Fibroblast of skin of abdomen (primary cell): ENCODE results near the gene PDE7B.

Source experiments
- DNase-seq: peaks from one replicate; pipeline ENCODE4 v3.0.0-alpha.2; 2013

The PDE7B gene

GRCh38 chr6:135937106-135937505, 85.6 kb downstream of the PDE7B start:
- no peak for DNase-seq

DNA sequence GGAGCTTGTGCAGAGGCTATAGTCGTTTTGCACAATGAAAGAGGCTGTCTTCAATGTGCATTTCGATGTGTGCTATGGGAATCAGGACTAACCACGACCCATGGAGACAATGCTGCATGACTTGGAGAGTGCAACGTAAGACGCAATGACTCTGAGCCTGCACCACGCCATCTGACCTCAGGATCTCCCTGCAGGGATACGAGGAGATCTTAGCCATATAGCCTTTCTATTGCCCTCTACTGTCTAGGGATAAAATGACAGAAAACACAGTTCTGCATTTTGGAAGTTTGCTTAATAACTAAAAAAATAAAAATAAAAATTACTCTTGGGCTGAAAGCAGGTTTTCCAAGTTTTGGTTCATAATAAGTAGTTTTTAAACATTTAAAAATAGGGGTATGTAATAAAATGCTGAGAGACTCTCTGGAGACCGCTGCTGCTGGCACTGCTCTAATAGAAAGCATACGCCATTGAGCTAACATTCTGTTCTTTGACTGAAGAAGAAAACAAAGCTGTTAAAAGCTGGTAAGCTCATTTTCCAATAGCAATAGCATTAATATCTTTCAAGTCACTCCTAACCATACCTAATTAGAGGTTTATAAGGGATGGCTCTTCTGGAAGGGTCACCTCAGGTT, 87.2 kb downstream of the PDE7B start:
- DNase-seq, result peak; percentile 77

GRCh38 chr6:135939208-135939591, 87.7 kb downstream of the PDE7B start:
- DNase-seq, result peak; percentile 71

DNA sequence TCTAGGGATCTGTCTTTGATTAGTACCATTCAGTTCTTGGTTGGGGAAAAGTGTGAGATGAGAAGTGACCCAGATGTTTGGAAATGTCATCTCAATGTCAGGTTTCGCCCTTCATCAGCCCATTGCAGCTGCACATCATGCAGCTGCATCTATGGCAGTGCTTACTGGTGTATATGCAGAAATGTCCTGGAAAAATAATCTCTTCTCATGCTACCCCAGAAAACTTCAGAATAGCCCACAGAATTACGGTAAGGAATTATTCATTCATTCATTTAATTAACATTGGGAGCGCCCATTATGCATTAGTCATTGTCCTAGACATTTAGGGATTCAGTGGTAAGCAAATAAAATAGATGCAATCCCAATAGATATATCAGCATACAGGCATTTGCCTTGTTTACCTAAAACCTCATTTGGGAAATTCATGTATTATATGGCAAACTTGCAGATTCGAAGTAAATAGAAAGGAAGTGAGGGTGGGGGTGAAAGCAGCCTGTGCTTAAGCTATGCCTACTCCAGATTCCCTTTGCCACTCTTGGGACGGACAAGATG, 89.2 kb downstream of the PDE7B start:
- no peak for DNase-seq

GRCh38 chr6:135941275-135942025, 89.9 kb downstream of the PDE7B start:
- peak; percentile 73 for DNase-seq

DNA sequence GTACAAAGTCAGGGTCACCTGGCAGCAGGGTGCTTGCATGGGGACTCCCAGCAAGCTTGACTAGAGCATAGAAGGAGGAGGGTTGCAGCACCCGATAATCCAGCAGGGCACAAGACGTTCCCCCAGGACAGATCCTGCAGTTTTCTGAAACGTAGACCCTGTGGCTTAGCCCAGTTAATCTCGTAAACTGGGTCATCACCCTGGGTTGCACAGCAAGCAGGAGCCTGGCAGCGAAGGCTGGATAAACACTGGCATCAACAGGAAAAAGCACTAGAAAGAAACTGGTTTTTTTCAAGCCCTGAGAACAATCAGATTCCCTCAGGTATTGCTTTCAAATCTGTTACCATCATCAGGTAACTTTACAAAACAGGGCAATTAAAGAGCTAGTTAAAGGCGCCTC, 92.6 kb downstream of the PDE7B start:
- no peak for DNase-seq

DNA sequence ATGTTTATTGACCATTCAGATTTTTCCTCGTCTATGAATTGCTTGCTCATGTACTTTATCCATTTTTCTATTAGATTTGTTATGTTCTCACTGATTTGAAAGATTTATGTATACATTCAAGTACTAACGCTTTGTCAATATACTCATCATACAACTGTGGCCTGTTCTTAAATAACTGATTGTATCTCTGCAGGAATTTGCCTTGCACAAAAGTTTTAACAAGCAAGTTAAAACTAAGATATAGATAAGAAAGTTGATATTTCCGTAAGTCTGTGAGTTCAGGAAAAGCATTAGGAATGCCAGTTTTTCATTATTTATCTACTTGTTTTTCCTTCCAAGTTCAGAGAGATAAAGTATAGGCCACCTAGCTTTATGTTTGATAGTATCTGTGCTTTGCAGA, 95.2 kb downstream of the PDE7B start:
- no peak for DNase-seq

- no peak for DNase-seq
Observed at GRCh38 chr6:135950669-135951068, 99.2 kb downstream of the PDE7B start.

DNA sequence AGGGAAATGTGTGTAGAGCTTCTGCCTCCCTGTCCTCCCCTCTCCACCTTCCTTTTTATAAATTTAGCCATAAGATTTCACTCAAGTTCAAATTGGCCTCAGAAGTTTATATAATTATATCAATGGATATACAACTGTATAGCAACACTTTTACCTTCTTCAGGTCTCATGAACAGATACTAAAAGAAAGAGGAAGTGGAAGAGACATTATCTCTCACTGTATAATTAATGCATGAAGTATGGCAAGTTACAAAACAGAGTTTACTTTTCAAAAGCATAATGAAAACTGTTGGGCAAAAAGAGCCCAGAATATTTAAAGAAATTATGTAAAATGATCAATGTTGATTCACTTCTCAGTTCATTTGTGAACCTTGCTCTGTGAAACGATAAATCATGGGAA, 99.7 kb downstream of the PDE7B start:
- DNase-seq, result no peak

DNA sequence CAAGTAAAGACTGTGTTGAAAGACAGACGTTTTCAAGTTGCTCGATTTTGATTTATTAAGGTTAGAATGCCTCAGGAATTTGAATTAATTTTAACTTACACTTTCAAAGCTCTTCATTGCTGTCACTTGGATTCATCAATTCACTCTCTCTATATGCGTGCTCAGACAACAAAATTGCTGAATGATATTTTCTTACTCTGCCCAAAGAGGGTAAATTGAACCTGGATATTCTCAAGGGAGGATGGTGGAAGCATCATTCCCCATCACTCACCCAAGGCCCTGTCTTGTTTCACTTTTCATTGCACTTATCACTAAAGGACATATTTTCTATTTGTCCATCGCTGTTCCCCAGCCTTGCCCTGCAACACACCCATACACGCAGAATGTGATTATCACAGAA, 102.3 kb downstream of the PDE7B start:
- DNase-seq, result no peak

GRCh38 chr6:135955099-135955498, 103.6 kb downstream of the PDE7B start:
- no peak for DNase-seq

GRCh38 chr6:135962731-135963130, 111.2 kb downstream of the PDE7B start:
- peak; percentile 64 for DNase-seq

DNA sequence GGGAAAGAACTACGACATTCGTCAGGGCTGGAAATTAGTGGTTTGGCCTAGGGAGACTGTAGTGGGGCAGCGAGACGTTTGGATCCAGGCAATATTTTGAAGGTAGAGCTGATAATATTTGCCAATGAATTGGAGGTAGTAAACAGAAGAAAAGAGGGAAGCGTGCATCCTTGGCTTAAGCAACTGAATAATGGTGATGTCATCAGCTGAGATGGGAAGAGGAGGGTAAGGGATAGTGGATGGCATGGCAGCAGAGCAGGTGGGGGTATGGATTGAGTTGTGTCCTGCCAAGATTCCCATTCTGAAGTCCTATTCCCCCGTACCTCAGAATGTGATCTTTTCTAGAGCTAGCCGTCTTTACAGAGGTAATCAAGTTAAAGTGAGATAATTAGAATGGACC, 119.2 kb downstream of the PDE7B start:
- no peak for DNase-seq

GRCh38 chr6:135971351-135971750, 119.8 kb downstream of the PDE7B start:
- no peak for DNase-seq

DNA sequence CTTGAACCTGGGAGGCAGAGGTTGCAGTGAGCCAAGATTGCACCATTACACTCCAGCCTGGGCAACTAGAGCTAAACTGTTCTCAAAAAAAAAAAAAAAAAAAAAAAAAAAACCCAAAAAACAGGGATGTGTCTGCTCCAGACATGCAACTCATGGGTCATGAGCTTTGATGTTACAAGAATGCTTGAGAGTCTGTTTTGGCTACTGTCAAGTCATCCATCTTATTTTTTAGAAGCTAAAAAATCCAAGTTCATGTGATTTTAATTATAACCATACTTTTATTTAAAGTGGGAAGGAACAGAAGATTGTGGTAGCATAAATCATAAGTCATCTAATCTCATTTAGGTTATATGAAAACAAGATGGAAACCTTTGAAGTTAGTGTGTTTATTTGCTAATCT, 120.6 kb downstream of the PDE7B start:
- DNase-seq, result peak; percentile 83

DNA sequence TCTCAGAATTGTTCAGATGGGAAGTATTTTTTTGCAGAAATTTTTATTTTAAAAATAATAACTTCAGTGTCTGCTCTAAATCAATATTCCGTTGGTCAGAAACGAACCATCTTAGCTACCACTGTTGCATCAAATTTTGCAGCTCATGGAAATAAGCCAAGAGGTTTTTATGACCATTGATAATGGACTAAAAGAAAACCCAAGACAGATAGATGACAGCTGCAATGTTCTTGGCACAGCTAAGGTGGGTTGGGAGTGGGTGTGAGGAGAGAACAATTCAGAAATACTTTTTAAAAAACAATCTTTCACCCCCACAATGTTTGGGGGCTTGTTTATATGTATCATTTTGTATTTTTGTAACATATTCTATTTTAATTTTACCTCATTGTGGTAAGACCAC, 121.1 kb downstream of the PDE7B start:
- no peak for DNase-seq

- no peak for DNase-seq
Observed at GRCh38 chr6:135974426-135974825, 122.9 kb downstream of the PDE7B start.

DNA sequence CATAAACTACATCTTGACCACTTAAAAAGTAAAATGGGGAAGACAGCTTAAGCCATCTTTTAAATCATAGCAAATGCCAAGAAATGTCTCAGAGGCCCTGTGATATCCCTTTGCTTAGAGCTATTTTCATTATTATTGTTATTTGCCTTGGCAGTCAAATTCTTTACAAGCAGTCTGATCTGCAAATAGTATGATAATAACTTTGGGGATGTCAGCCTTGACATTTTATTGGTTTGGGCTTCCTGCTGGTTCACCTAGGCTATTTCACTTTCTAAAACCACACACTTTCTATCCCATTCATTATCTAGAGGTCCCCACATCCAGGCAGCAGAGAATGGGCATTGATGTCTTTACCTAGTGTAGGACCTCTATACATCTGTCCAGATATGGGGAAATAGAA, 125.1 kb downstream of the PDE7B start:
- DNase-seq, result no peak

- DNase-seq, result no peak
Observed at GRCh38 chr6:135983093-135983492, 131.6 kb downstream of the PDE7B start.

DNA sequence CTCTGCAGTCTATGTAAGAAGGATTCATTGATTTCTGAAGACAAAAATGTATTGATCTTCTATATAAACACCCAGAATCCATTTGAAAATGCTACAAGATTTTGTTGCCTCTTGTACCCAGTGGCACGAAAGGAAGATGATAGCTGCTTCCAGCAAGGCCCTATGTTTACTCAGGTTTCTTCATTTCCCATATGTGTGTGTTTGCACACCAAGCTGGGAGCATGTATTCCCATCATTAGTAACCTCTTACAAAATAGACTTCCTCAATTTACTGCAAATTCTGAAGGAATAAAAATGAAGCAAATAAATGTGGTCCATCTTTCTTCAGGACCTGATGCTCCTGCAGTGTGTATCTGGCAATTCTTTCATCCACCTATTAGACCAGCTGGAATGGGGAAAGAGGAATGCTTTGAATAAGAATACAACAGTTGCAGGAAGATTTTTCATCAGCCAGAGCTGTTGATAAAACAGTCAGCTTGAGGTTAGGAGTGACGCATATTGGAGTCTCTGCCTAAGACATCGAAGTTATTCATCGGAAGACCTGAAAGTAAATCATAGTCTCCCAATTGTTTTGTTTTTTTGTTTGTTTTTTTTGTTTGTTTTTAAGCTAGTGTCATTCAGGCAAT, 132.3 kb downstream of the PDE7B start:
- DNase-seq, result peak; percentile 50

GRCh38 chr6:135985471-135985870, 134.0 kb downstream of the PDE7B start:
- DNase-seq, result peak; percentile 69

GRCh38 chr6:135987226-135987625, 135.7 kb downstream of the PDE7B start:
- DNase-seq, result no peak

GRCh38 chr6:135990439-135990838, 138.9 kb downstream of the PDE7B start:
- no peak for DNase-seq
